Dedifferentiated amniotic fluid mesenchymal stem cell (primary cell): ENCODE results near the gene PASK.
A peak's percentile ranks its signal among the peaks of the same experiment; 100 is the strongest.
"Not testable (repeated sequence)": the region's sequence is repeated elsewhere in the genome, so short reads cannot be mapped to it uniquely, and the experiment has no call there.

Source experiments
- DNase-seq: peaks from one replicate; pipeline ENCODE4 v3.0.0-alpha.2; 2016; ENCODE audit errors: extremely low spot score

PASK gene

GRCh38 chr2:241148891-241149674 lies at the start of gene PASK:
PASK (minus strand) TSS chr2:241149472; CDS start chr2:241143032, 6,440 bp downstream.
- DNase-seq = peak; percentile 95

GRCh38 chr2:241198381-241199279 lies 49.4 kb upstream of the PASK start:
- DNase-seq = no peak

GRCh38 chr2:241197947-241198346 lies 48.7 kb upstream of the PASK start:
- DNase-seq = no peak

GRCh38 chr2:241197246-241197645 lies 48.0 kb upstream of the PASK start:
- not testable (repeated sequence) for DNase-seq

DNA sequence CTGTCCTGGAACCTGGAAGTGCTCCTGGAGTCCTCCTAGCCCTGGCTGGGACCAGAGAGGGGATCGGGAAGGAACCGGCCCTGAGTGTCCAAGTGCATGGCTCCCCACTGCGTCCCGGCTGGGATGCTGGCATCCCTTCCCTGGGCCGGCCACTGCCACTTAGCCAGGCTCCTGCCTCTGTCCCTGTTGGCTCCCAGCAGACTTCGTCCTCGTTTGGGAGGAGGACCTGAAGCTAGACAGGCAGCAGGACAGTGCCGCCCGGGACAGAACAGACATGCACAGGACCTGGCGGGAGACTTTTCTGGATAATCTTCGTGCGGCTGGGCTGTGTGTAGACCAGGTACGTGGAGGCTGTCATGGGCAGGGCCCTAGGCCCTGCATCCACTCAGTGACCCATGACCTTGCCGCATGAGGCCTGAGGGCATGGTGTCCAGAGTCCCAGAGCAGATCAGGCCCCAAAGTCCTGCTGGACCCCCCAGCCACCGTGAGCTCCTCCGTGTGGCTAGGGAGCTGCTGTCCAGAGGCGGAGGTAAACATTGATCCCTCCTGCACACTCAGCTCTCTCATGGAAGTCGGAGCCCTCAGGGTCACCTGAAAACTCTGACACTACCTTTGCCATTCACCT lies 46.3 kb upstream of the PASK start:
- DNase-seq = no peak

- DNase-seq = no peak
Observed at GRCh38 chr2:241194811-241195210, 45.5 kb upstream of the PASK start.

- no peak for DNase-seq
Observed at GRCh38 chr2:241193271-241193670, 44.0 kb upstream of the PASK start.

DNA sequence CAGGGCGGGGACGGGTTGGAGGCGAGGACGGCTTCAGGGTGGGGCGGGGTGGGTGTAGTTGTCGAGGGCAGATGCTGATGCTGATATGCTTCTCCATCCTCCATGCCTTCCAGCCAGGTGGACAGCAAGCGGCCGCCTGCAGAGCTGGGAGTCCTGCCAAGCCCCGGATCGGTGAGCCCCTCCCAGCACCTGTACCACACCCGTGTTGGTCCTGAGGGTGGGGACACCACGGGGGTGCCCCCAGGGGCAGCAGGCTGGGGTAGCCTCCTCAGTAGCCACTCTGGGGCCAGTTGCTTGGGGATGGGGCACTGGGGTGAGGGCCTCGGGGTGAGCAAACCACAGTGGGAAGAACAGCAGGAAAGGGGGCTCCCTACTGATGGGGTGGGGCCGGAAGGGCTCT lies 41.8 kb upstream of the PASK start:
- no peak for DNase-seq

DNA sequence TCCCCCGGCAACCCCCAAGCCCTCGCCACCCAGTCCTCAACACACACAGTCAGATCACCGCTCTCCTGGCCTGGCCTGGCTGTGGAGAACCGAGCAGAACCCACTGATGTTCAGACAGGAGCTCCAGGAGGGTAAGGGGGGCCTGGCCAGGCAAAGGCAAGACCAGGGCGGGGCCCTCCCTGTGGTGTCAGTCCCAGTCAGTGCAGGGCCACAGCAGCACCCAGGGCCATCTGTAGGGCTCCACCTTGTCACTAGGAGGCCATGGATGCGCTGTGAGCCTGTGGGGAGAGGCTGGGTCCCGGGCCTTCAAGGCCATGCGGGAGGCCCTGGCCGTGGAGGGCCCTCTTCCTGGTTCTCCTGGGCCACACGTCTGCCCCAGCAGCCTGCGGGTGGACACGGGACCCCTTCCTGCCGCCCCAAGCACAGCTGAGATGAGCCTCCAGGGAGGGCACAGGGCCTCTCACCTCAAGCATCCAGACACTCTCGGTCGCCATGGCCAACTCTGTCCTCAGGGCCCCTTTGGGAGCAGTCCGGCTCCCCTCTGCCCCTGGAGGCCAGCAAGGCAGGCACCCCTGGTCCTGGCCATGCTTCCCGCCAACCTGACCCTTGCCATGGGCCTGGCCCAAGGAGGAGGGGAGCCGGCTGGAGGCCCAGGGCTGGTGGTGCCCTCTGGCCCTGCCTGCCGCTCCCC lies 41.2 kb upstream of the PASK start:
- no peak for DNase-seq

DNA sequence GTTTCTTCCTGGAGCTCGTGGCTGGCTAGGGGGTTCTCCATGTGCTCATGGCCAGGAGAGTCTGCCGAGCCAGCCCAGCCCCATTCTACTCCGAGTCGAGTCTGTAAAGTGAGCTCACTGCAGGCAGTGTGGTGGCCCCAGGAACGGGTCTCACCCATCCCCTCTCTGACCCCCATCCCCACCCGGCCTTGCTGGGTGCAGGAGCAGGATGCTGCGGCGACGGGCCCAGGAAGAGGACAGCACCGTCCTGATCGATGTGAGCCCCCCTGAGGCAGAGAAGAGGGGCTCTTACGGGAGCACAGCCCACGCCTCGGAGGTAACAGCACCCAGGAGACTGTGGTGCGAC lies 40.6 kb upstream of the PASK start:
- no peak for DNase-seq

GRCh38 chr2:241189093-241189855 lies 40.0 kb upstream of the PASK start:
- DNase-seq = no peak

DNA sequence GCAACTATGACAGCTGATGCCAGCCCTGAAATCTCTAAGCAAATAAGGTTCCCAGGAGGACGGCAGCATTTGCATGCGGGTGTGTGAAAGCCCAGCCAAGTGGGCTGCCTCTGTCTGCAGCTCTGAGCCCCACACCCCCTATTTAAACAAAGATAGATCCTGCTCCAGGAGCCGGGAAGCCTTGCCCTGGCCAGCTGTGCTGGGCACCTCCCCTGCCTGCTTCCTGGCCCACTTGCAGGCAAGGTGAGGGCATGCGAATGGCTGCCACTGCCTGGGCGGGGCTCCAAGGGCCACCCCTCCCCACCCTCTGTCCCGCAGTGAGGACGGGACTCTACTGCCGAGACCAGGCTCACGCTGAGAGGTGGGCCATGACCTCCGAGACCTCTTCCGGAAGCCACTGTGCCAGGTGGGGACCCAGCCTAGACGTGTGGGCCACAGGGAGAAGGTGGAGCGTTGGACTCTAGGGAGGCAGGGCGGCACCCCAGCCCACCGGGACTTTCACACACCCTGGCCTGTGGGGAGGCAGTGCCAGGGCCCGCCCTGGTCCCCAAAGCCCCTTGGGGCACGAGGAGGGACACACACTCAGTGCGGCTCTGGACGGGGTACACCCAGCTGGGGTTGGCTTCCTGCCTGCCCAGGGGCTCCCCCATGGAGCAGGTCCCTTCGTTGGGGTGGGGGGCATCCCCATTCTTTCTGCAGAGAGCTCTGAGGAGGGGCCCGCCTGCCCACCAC lies 39.3 kb upstream of the PASK start, which contains the start of gene ANO7:
ANO7 (plus strand) TSS at position 317 of the 732 bp plus-strand sequence. CDS start 1,387 bp downstream, outside the sequence.
- no peak for DNase-seq

GRCh38 chr2:241187918-241188234 lies 38.6 kb upstream of the PASK start:
- DNase-seq = no peak

DNA sequence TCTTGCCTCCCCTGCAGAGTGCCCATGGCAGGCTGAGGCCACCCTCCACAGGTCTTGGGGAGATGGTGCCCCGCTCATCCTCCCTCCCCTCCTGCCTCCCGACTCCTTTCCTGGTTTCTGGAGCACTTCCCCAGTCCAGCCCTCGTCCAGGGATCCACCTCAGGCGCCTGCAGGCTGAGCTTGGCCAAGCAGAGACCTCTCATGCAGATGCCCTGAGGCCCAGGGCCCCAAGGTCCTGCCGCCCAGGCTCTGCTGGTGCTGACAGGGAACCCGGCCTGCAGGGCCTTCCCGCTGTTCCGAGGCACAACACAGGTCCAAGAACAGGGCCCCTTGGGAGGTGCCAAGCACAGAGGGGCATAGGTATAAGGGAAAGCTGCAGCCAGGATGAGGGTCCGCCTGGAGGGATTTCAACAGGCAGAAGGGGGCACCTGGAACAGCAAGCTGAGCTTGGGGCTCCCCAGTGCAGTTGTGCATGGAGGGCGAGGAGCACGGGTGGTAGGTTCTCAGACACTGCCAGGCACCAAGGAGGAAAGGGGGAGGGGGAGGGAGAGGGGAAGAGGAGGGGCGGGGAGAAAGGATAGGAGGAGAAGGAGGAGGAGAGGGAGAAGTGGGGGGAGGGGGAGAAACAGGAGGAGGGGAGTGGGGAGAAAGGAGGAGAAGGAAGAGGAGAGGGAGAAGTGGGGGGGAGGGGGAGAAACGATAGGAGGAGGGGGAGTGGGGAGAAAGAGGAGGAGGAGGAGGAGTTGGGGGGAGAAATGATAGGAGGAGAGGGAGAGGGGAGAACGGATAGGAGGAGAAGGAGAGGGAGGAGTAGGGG lies 38.0 kb upstream of the PASK start:
- DNase-seq = no peak

GRCh38 chr2:241185961-241186360 lies 36.7 kb upstream of the PASK start:
- DNase-seq = no peak

- no peak for DNase-seq
Observed at GRCh38 chr2:241184901-241185300, 35.6 kb upstream of the PASK start.

- no peak for DNase-seq
Observed at GRCh38 chr2:241183221-241183620, 33.9 kb upstream of the PASK start.

GRCh38 chr2:241182531-241183133 lies 33.4 kb upstream of the PASK start:
- DNase-seq = no peak

GRCh38 chr2:241182126-241182525 lies 32.9 kb upstream of the PASK start:
- no peak for DNase-seq
